OCI-LY1 (cell line): Measurements from ENCODE around the gene RHBDF2.

Source experiments
- H2AFZ ChIP-seq: fragments of 200-600 bp; sonication (generic), shearing (Covaris generic); 2 replicates; pipeline ENCODE4 v1.6.0; 2014; ENCODE audit warnings: antibody characterized with exemption, mild to moderate bottlenecking, low read length
- H3F3A ChIP-seq: fragments of 200-600 bp; sonication (generic), shearing (Covaris generic); 2 replicates; pipeline ENCODE4 v1.6.0; 2014; ENCODE audit warnings: mild to moderate bottlenecking, antibody characterized with exemption, low read length, moderate library complexity; ENCODE audit not compliant: insufficient read depth
- H3K27ac ChIP-seq: fragments of 200-600 bp; sonication (generic); 2 replicates; pipeline ENCODE4 v1.5.1; 2014; ENCODE audit warnings: low read length, mixed run types, mild to moderate bottlenecking, low read depth; ENCODE audit not compliant: poor library complexity, severe bottlenecking
- H3K27me3 ChIP-seq: fragments of 200-600 bp; sonication (generic); 2 replicates; pipeline ENCODE4 v1.6.0; 2014; ENCODE audit warnings: antibody characterized with exemption, mild to moderate bottlenecking, low read length, moderate library complexity; ENCODE audit not compliant: insufficient read depth
- H3K36me3 ChIP-seq: fragments of 200-600 bp; sonication (generic); 2 replicates; pipeline ENCODE4 v1.6.1; 2014; ENCODE audit warnings: mild to moderate bottlenecking, antibody characterized with exemption, low read length, moderate library complexity, mixed read lengths; ENCODE audit not compliant: insufficient read depth
- H3K4me1 ChIP-seq: fragments of 200-600 bp; sonication (generic); 2 replicates; pipeline ENCODE4 v1.5.1; 2014; ENCODE audit warnings: mild to moderate bottlenecking, low read length, moderate library complexity; ENCODE audit not compliant: insufficient read depth, severe bottlenecking
- H3K4me2 ChIP-seq: fragments of 200-600 bp; sonication (generic), shearing (Covaris generic); 2 replicates; pipeline ENCODE4 v1.6.1; 2014; ENCODE audit warnings: low read length
- H3K4me3 ChIP-seq: fragments of 200-600 bp; sonication (generic); 2 replicates; pipeline ENCODE4 v1.5.1; 2014; ENCODE audit warnings: low read length, low read depth, mild to moderate bottlenecking, mixed read lengths; ENCODE audit not compliant: poor library complexity, severe bottlenecking
- H3K79me2 ChIP-seq: fragments of 200-600 bp; shearing (Covaris generic); 2 replicates; pipeline ENCODE4 v1.6.1; 2016; ENCODE audit warnings: mixed run types, low read length, mixed read lengths; ENCODE audit not compliant: insufficient read depth
- H3K9ac ChIP-seq: fragments of 200-600 bp; sonication (generic), shearing (Covaris generic); 2 replicates; pipeline ENCODE4 v1.6.1; 2014; ENCODE audit warnings: mild to moderate bottlenecking, low read length, mixed read lengths
- H3K9me2 ChIP-seq: fragments of 200-600 bp; sonication (generic), shearing (Covaris generic); 2 replicates; pipeline ENCODE4 v1.6.1; 2014; ENCODE audit warnings: low read depth, mild to moderate bottlenecking, low read length, mixed read lengths
- H3K9me3 ChIP-seq: fragments of 200-600 bp; shearing (Covaris generic); 2 replicates; pipeline ENCODE4 v1.6.1; 2014; ENCODE audit warnings: low read length, mixed read lengths
- H4K20me1 ChIP-seq: fragments of 200-600 bp; sonication (generic), shearing (Covaris generic); 2 replicates; pipeline ENCODE4 v1.6.0; 2016; ENCODE audit warnings: mild to moderate bottlenecking, low read length; ENCODE audit not compliant: insufficient read depth
- CTCF ChIP-seq: fragments of 200-600 bp; sonication (generic), shearing (Covaris generic); IDR thresholded peaks from 2 replicates; pipeline ENCODE4 v1.5.1; 2017; ENCODE audit warnings: mild to moderate bottlenecking, antibody characterized with exemption, low read length, moderate library complexity, mixed read lengths
- EZH2 ChIP-seq: fragments of 200-600 bp; sonication (generic), shearing (Covaris generic); IDR thresholded peaks from 2 replicates; pipeline ENCODE4 v1.8.0; 2017; ENCODE audit warnings: borderline replicate concordance, mixed run types, mild to moderate bottlenecking, antibody characterized with exemption, low read length, moderate library complexity, mixed read lengths

Gene RHBDF2

DNA sequence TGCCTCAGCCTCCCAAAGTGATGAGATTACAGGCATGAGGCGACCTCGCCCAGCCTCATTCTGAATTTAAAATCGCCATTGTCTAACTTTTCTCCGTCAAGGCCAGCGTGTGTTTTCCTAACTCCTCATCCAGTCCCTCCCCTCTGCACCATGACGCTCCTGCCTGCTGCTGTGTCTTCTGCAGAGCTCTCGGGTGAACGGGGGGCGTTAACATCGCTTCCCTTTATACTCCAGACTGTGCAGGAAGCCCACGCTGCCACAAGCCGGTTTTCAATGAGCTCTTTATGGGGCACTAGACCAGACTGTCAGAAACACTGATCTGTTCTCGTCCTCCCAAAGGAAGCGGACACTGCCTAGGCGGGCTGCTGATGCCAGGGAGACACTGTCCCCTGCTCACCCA lies 20.6 kb downstream of the RHBDF2 start:
- TF ChIP-seq CTCF (no peak), EZH2 (no peak)
- H3K9me2 ChIP-seq, result no peaks in the 10 kb centered on the region
- peak overlapping the region; percentile 66 for H3K9ac ChIP-seq
- peak overlapping the region; percentile 49 for H3K4me3 ChIP-seq
- no peaks in the 10 kb centered on the region for H3K27me3 ChIP-seq
- H2AFZ ChIP-seq, result no peak overlapping the region
- H3K79me2 ChIP-seq, result no peaks in the 10 kb centered on the region
- H3K4me1 ChIP-seq, result peaks cover 45% of the 10 kb centered on the region
- no peaks in the 10 kb centered on the region for H3K9me3 ChIP-seq
- peak overlapping the region; percentile 97 for H3K27ac ChIP-seq
- H3F3A ChIP-seq, result no peaks in the 10 kb centered on the region
- peak overlapping the region; percentile 64 for H3K4me2 ChIP-seq
- H4K20me1 ChIP-seq, result no peaks in the 10 kb centered on the region
- no peaks in the 10 kb centered on the region for H3K36me3 ChIP-seq

GRCh38 chr17:76479515-76480060 lies 21.6 kb downstream of the RHBDF2 start:
- Histone ChIP-seq H3K27ac (peak overlapping the region; percentile 53), H3F3A (no peaks in the 10 kb centered on the region), H3K4me3 (no peak overlapping the region), H3K9me3 (no peaks in the 10 kb centered on the region), H2AFZ (no peak overlapping the region), H3K27me3 (no peaks in the 10 kb centered on the region), H3K79me2 (no peaks in the 10 kb centered on the region), H3K9me2 (no peaks in the 10 kb centered on the region), H4K20me1 (no peaks in the 10 kb centered on the region), H3K4me1 (peaks cover 38% of the 10 kb centered on the region), H3K36me3 (no peaks in the 10 kb centered on the region), H3K4me2 (no peak overlapping the region), H3K9ac (no peak overlapping the region)
- TF ChIP-seq EZH2 (no peak), CTCF (no peak)

DNA sequence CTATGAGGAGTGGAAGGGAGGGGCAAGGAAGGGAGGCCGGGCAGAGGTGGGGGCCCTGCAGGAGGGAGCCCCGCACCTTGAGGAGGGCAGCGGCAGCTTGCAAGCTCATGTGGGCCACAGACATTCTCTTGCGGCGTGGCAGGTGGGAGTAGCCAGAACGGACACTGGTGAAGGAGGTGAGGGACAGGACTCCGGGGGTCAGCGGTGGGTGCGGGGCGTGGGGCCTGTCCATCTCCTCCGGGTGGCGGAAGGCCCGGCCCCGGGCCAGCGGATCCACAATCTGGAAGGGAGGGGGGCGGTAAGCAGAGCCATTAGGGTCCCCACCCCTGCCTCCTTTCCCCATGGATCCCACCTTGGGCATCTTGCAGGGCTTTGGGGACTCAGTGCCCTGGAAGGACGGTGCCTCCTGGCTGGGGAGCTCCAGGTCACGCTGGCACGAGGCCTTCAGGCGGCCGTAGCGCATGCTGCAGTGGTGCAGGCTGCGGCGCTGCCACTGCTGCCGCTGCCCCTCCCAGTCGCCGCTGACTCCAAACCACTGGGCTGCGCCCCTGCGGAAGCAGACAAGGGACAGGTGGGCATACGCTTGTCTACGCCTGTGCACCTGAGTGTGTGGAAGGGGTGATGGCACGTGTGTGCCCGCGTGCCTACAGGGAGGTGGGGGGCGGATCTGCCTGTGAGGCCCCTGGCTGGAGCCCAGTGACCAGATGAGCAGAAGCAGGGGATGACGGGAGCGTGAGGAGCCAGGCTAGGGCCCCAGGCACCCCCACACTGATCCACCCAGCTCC lies 22.3 kb downstream of the RHBDF2 start:
- peak overlapping the region; percentile 53 for H3K27ac ChIP-seq
- no peak overlapping the region for H3K9ac ChIP-seq
- no peak overlapping the region for H3K4me2 ChIP-seq
- H3K79me2 ChIP-seq, result no peaks in the 10 kb centered on the region
- H3K4me3 ChIP-seq, result no peak overlapping the region
- no peaks in the 10 kb centered on the region for H3K9me2 ChIP-seq
- H3K4me1 ChIP-seq, result peaks cover 33% of the 10 kb centered on the region
- TF ChIP-seq CTCF, result no peak
- TF ChIP-seq EZH2, result no peak
- H3K9me3 ChIP-seq, result no peaks in the 10 kb centered on the region
- no peaks in the 10 kb centered on the region for H3K27me3 ChIP-seq
- H3K36me3 ChIP-seq, result no peaks in the 10 kb centered on the region
- no peak overlapping the region for H2AFZ ChIP-seq
- H3F3A ChIP-seq, result no peaks in the 10 kb centered on the region
- no peaks in the 10 kb centered on the region for H4K20me1 ChIP-seq
